BE2C (cell line): Measurements from ENCODE around the gene FGD4.

Experiments used
- DNase-seq: peaks from one replicate; pipeline ENCODE4 v3.0.0-alpha.2; 2020
- H3K27me3 ChIP-seq: fragments of 250-450 bp; sonication (Bioruptor Pico); 2 replicates; pipeline ENCODE4 v1.5.1; 2020; ENCODE audit warnings: mild to moderate bottlenecking
- H3K36me3 ChIP-seq: fragments of 250-450 bp; sonication (Bioruptor Pico); 2 replicates; pipeline ENCODE4 v1.5.1; 2020; ENCODE audit warnings: mild to moderate bottlenecking
- H3K4me1 ChIP-seq: fragments of 250-450 bp; sonication (Bioruptor Pico); 2 replicates; pipeline ENCODE4 v1.5.1; 2020
- H3K4me3 ChIP-seq: 2 replicates; pipeline ENCODE4 v1.5.1; 2011; ENCODE audit warnings: low read depth, low read length
- H3K9me3 ChIP-seq: fragments of 250-450 bp; sonication (Bioruptor Pico); 2 replicates; pipeline ENCODE4 v1.5.1; 2020
- TF ChIP-seq, protein P1 (sequence below): IDR thresholded peaks from 2 replicates; pipeline ENCODE4 v1.5.1; 2012; ENCODE audit warnings: mild to moderate bottlenecking, low read depth, low read length

FGD4 gene

DNA sequence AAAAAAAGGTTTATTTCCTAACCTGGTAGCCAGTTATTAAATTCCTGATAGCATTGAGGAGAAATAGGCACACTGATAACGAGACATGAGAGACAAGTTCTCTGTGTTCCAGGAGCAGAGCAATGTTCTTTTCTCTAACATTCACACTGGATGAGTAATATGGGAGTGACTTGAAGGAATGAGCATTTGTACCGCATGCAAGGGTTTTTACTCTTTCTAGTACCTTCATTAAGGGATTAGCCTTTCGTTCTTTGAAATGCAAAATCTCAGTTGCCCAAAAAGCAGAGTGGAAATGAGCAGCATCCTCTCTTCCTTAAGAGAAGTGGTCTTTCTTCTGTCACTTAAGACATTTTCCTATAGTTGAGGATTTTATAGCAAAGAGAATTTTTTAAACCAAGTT, 54.7 kb downstream of the FGD4 start:
- TF ChIP-seq, protein P1, sequence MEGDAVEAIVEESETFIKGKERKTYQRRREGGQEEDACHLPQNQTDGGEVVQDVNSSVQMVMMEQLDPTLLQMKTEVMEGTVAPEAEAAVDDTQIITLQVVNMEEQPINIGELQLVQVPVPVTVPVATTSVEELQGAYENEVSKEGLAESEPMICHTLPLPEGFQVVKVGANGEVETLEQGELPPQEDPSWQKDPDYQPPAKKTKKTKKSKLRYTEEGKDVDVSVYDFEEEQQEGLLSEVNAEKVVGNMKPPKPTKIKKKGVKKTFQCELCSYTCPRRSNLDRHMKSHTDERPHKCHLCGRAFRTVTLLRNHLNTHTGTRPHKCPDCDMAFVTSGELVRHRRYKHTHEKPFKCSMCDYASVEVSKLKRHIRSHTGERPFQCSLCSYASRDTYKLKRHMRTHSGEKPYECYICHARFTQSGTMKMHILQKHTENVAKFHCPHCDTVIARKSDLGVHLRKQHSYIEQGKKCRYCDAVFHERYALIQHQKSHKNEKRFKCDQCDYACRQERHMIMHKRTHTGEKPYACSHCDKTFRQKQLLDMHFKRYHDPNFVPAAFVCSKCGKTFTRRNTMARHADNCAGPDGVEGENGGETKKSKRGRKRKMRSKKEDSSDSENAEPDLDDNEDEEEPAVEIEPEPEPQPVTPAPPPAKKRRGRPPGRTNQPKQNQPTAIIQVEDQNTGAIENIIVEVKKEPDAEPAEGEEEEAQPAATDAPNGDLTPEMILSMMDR: no peak
- no peaks in the 10 kb centered on the region for H3K4me1 ChIP-seq
- H3K27me3 ChIP-seq: peaks cover 3% of the 10 kb centered on the region; the same call in 1 of the 2 replicates
- H3K4me3 ChIP-seq: no peak overlapping the region
- H3K36me3 ChIP-seq: no peaks in the 10 kb centered on the region
- no peaks in the 10 kb centered on the region for H3K9me3 ChIP-seq
- no peak for DNase-seq

DNA sequence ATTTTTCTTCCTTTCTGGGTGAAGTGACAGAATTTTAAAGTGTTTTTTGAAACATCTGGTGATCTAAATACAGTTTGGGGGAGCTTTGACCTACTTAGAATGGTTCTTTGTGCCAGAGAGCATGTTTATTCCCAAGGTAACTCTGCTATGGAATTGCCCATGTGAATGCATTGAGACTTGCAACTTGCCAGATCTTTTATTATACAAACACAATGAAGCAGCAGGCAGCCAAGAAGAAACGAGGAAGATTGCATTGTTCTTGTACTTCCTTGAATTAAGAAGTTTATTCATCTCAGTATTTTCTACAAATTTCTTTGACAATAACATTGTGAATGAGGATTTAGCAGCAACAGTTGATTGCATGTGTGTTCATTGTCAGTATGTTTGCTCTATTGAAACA, 55.5 kb downstream of the FGD4 start:
- Histone ChIP-seq H3K9me3 (no peaks in the 10 kb centered on the region), H3K4me1 (no peaks in the 10 kb centered on the region), H3K27me3 (peaks cover 3% of the 10 kb centered on the region; the same call in 1 of the 2 replicates), H3K36me3 (no peaks in the 10 kb centered on the region), H3K4me3 (no peak overlapping the region)
- TF ChIP-seq, protein P1: no peak
- no peak for DNase-seq

DNA sequence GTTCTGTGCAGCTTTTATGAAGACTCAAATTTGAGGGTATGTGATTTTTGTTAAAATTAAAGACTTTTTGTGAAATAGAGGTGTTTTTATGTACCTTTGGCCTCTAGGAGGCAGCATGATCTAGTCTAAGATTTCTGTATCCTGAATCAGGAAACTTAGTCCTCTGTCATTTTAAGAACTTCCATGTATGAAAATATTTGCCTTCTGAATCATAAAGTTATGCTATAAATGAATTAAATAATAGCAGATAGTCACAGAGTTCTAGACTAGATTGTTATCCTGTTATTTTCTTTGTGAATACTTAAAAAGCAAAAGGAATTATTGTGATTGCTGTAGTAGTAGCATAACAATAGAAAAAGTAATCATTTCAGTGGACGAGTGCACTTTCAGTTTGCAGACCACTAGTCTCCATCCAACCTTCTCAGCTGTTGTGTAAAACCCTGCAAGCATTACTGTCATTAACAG, 56.3 kb downstream of the FGD4 start:
- DNase-seq: peak; percentile 44
- TF ChIP-seq, protein P1: peak; percentile 70
- peak overlapping the region; percentile 17 for H3K4me3 ChIP-seq
- H3K27me3 ChIP-seq: peaks cover 3% of the 10 kb centered on the region; the same call in 1 of the 2 replicates
- no peaks in the 10 kb centered on the region for H3K9me3 ChIP-seq
- H3K4me1 ChIP-seq: no peaks in the 10 kb centered on the region
- no peaks in the 10 kb centered on the region for H3K36me3 ChIP-seq

GRCh38 chr12:32457251-32458025, 58.1 kb downstream of the FGD4 start:
- H3K9me3 ChIP-seq: no peaks in the 10 kb centered on the region
- H3K4me3 ChIP-seq: no peak overlapping the region
- no peak for DNase-seq
- H3K4me1 ChIP-seq: no peaks in the 10 kb centered on the region
- no peaks in the 10 kb centered on the region for H3K36me3 ChIP-seq
- peaks cover 3% of the 10 kb centered on the region; the same call in 1 of the 2 replicates for H3K27me3 ChIP-seq
- TF ChIP-seq, protein P1: no peak

- Histone ChIP-seq H3K9me3 (no peaks in the 10 kb centered on the region), H3K4me3 (no peak overlapping the region), H3K36me3 (no peaks in the 10 kb centered on the region), H3K4me1 (no peaks in the 10 kb centered on the region), H3K27me3 (no peaks in the 10 kb centered on the region)
- TF ChIP-seq, protein P1: no peak
- no peak for DNase-seq
Observed at GRCh38 chr12:32460638-32461037, 61.3 kb downstream of the FGD4 start.

- TF ChIP-seq, protein P1: no peak
- no peaks in the 10 kb centered on the region for H3K9me3 ChIP-seq
- H3K36me3 ChIP-seq: no peaks in the 10 kb centered on the region
- H3K4me1 ChIP-seq: no peaks in the 10 kb centered on the region
- H3K27me3 ChIP-seq: no peaks in the 10 kb centered on the region
- H3K4me3 ChIP-seq: no peak overlapping the region
- DNase-seq: no peak
Observed at GRCh38 chr12:32462908-32463307, 63.5 kb downstream of the FGD4 start.
